PC-3 (cell line): ENCODE measurements around the gene GPX3. TPM values are rescaled to one million over a fixed set of nuclear protein-coding genes. Genes with fewer than 3 reads are reported as not detected.

Source experiments
- ATAC-seq: fragments of 200-7000 bp; cut with Tn5 transposase; 2 replicates; pipeline ENCODE4 v1.9.1; 2020; ENCODE audit warnings: mild to moderate bottlenecking, moderate library complexity
- BruUV-seq: library from RNA; stranded (reverse); fragments of 400-500 nt; replicated peaks from 2 replicates; lab custom pipeline; 2021; lab: Mats Ljungman, UMichigan
- CTCF ChIA-PET: fragments of 300-600 bp; sonication (Branson Sonifier 250); formaldehyde crosslinking; loops from one replicate; lab custom pipeline; 2022; ENCODE audit warnings: antibody characterized with exemption; lab: Charles Lee
- POLR2A ChIA-PET: fragments of 300-600 bp; sonication (Branson Sonifier 250); formaldehyde crosslinking; loops from one replicate; lab custom pipeline; 2022; ENCODE audit warnings: antibody characterized with exemption; ENCODE audit not compliant: unreplicated experiment; lab: Charles Lee
- DNase-seq: peaks from one replicate; pipeline ENCODE4 v3.0.0-alpha.2; 2015
- H2AFZ ChIP-seq: fragments of 300-600 bp; sonication (generic); 2 replicates; pipeline ENCODE4 v1.6.0; 2016; ENCODE audit warnings: antibody characterized with exemption, low read length
- H3F3A ChIP-seq: fragments of 300-600 bp; sonication (generic); one replicate; pipeline ENCODE4 v1.6.0; 2017; ENCODE audit warnings: antibody characterized with exemption, low read length, control low read depth, mild to moderate bottlenecking; ENCODE audit not compliant: unreplicated experiment
- H3K27ac ChIP-seq: fragments of 300-600 bp; sonication (generic); 2 replicates; pipeline ENCODE4 v1.5.1; 2016; ENCODE audit warnings: mild to moderate bottlenecking, low read length
- H3K27me3 ChIP-seq: fragments of 300-600 bp; sonication (generic); 2 replicates; pipeline ENCODE4 v1.6.1; 2016; ENCODE audit warnings: low read length, mixed read lengths
- H3K36me3 ChIP-seq: fragments of 300-600 bp; sonication (generic); 2 replicates; pipeline ENCODE4 v1.6.1; 2016; ENCODE audit warnings: low read depth, mixed run types, low read length, mixed read lengths
- H3K4me1 ChIP-seq: fragments of 300-600 bp; sonication (generic); 2 replicates; pipeline ENCODE4 v1.5.1; 2016; ENCODE audit warnings: low read length; ENCODE audit not compliant: insufficient read depth
- H3K4me2 ChIP-seq: fragments of 300-600 bp; sonication (generic); 2 replicates; pipeline ENCODE4 v1.6.0; 2016; ENCODE audit warnings: low read length
- H3K4me3 ChIP-seq: fragments of 300-600 bp; sonication (generic); 2 replicates; pipeline ENCODE4 v1.5.1; 2016; ENCODE audit warnings: mild to moderate bottlenecking, low read length, mixed read lengths
- H3K79me2 ChIP-seq: fragments of 300-600 bp; sonication (generic); 2 replicates; pipeline ENCODE4 v1.6.1; 2017; ENCODE audit warnings: low read length, mixed read lengths
- H3K9ac ChIP-seq: fragments of 300-600 bp; sonication (generic); 2 replicates; pipeline ENCODE4 v1.6.0; 2016; ENCODE audit warnings: mild to moderate bottlenecking, low read length
- H3K9me2 ChIP-seq: fragments of 300-600 bp; sonication (generic); replicated peaks from 2 replicates; pipeline ENCODE4 v1.6.1; 2016; ENCODE audit warnings: mixed run types, low read length, mixed read lengths
- H3K9me3 ChIP-seq: fragments of 300-600 bp; sonication (generic); 2 replicates; pipeline ENCODE4 v1.6.1; 2016; ENCODE audit warnings: low read length, mixed read lengths
- H4K20me1 ChIP-seq: fragments of 300-600 bp; sonication (generic); 2 replicates; pipeline ENCODE4 v1.6.1; 2016; ENCODE audit warnings: low read length, mixed read lengths
- CTCF ChIP-seq: fragments of 300-600 bp; sonication (generic); conservative IDR thresholded peaks from 2 replicates; pipeline ENCODE4 v1.5.1; 2017; ENCODE audit warnings: antibody characterized with exemption, low read depth, mild to moderate bottlenecking, low read length
- EZH2 ChIP-seq: fragments of 300-600 bp; sonication (generic); IDR thresholded peaks from one replicate; pipeline ENCODE4 v1.6.1; 2017; ENCODE audit warnings: antibody characterized with exemption, mild to moderate bottlenecking, low read length; ENCODE audit not compliant: unreplicated experiment
- EZH2phosphoT487 ChIP-seq: fragments of 300-600 bp; sonication (generic); IDR thresholded peaks from 2 replicates; pipeline ENCODE4 v1.6.1; 2018; ENCODE audit warnings: mild to moderate bottlenecking, antibody characterized with exemption, low read length, borderline replicate concordance
- intact Hi-C: fragments of 100-400 bp; cut with micrococcal nuclease; formaldehyde crosslinking; loops from 2 replicates; pipeline ENCODE4 v1.9.0; 2023
- total RNA-seq: library from RNA; depleted of rRNA; stranded (reverse); fragments of >200 nt; gene quantifications from 2 replicates; pipeline ENCODE4 v1.2.3, GENCODE V29; 2014

The GPX3 gene
- total RNA-seq, 1 experiment from 2014 or later, result not detected

GRCh38 chr5:151037561-151038411 lies 17.4 kb downstream of the GPX3 start:
- H3K9me2 ChIP-seq, result no peaks in the 10 kb centered on the region
- intact Hi-C loops, result no loop called here
- ATAC-seq, result no peak
- ChIA-PET POLR2A (no interaction called here), CTCF (interaction anchor here (0.5 kb wide), 1 partner anchor 36 kb away, joined by 3 read pairs; no protein-coding TSS in a partner anchor)
- no peaks in the 10 kb centered on the region for H3F3A ChIP-seq
- H3K9me3 ChIP-seq, result no peaks in the 10 kb centered on the region
- H3K27ac ChIP-seq, result peak overlapping the region; percentile 19
- H3K4me1 ChIP-seq, result peaks cover 50% of the 10 kb centered on the region
- no peak overlapping the region for H3K4me3 ChIP-seq
- H4K20me1 ChIP-seq, result no peaks in the 10 kb centered on the region
- DNase-seq, result no peak
- H2AFZ ChIP-seq, result no peak overlapping the region
- TF ChIP-seq EZH2, result no peak
- TF ChIP-seq CTCF, result no peak
- TF ChIP-seq EZH2phosphoT487, result no peak
- no peaks in the 10 kb centered on the region for H3K79me2 ChIP-seq
- no peaks in the 10 kb centered on the region for H3K27me3 ChIP-seq
- H3K4me2 ChIP-seq, result no peak overlapping the region
- H3K9ac ChIP-seq, result no peak overlapping the region
- BruUV-seq, result no TSS peak
- H3K36me3 ChIP-seq, result peaks cover 62% of the 10 kb centered on the region

GRCh38 chr5:151038412-151038745 lies 18.0 kb downstream of the GPX3 start:
- CTCF ChIA-PET, result interaction anchor here (0.5 kb wide), 1 partner anchor 36 kb away, joined by 3 read pairs; no protein-coding TSS in a partner anchor
- no TSS peak for BruUV-seq
- intact Hi-C loops, result no loop called here
- Histone ChIP-seq H3K36me3 (peaks cover 64% of the 10 kb centered on the region), H4K20me1 (no peaks in the 10 kb centered on the region), H3K4me3 (no peak overlapping the region), H3K4me1 (peaks cover 50% of the 10 kb centered on the region), H3K27me3 (no peaks in the 10 kb centered on the region), H3F3A (no peaks in the 10 kb centered on the region), H3K79me2 (no peaks in the 10 kb centered on the region), H3K4me2 (no peak overlapping the region), H2AFZ (no peak overlapping the region), H3K27ac (peak overlapping the region; percentile 19), H3K9me2 (no peaks in the 10 kb centered on the region), H3K9me3 (no peaks in the 10 kb centered on the region), H3K9ac (no peak overlapping the region)
- no peak for ATAC-seq
- TF ChIP-seq EZH2, result no peak
- no peak for TF ChIP-seq EZH2phosphoT487
- TF ChIP-seq CTCF, result no peak
- POLR2A ChIA-PET, result no interaction called here
- no peak for DNase-seq

GRCh38 chr5:151038801-151039238 lies 18.4 kb downstream of the GPX3 start:
- no peak for TF ChIP-seq CTCF
- no peak for TF ChIP-seq EZH2phosphoT487
- TF ChIP-seq EZH2, result no peak
- Histone ChIP-seq H3K4me1 (peaks cover 50% of the 10 kb centered on the region), H3K36me3 (peaks cover 60% of the 10 kb centered on the region), H2AFZ (no peak overlapping the region), H3K27me3 (no peaks in the 10 kb centered on the region), H3F3A (no peaks in the 10 kb centered on the region), H3K27ac (peak overlapping the region; percentile 19; the same call in 1 of the 2 replicates), H3K9me3 (no peaks in the 10 kb centered on the region), H3K9ac (no peak overlapping the region), H4K20me1 (no peaks in the 10 kb centered on the region), H3K79me2 (no peaks in the 10 kb centered on the region), H3K9me2 (no peaks in the 10 kb centered on the region), H3K4me3 (no peak overlapping the region), H3K4me2 (no peak overlapping the region)
- intact Hi-C loops, result no loop called here
- DNase-seq (peak; percentile 65), ATAC-seq (peak; percentile 15; the same call in 1 of the 2 replicates)
- ChIA-PET CTCF (no interaction called here), POLR2A (no interaction called here)
- no TSS peak for BruUV-seq
